ENCODE measurements around the gene JAZF1.

The JAZF1 gene

GRCh38 chr7:28165261-28165660 is 15.3 kb downstream of the JAZF1 start:
- no peak for DNase-seq

- DNase-seq, result no peak
Measured at GRCh38 chr7:28163949-28164348, 16.6 kb downstream of the JAZF1 start.

- no peak for DNase-seq
Measured at GRCh38 chr7:28161331-28161730, 19.3 kb downstream of the JAZF1 start.

GRCh38 chr7:28160551-28160991 is 20.0 kb downstream of the JAZF1 start:
- DNase-seq, result no peak

- no peak for DNase-seq
Measured at GRCh38 chr7:28157831-28158416, 22.7 kb downstream of the JAZF1 start.

- no peak for DNase-seq
Measured at GRCh38 chr7:28157076-28157745, 23.4 kb downstream of the JAZF1 start.

GRCh38 chr7:28156401-28156800 is 24.2 kb downstream of the JAZF1 start:
- DNase-seq, result no peak

GRCh38 chr7:28155964-28156363 is 24.6 kb downstream of the JAZF1 start:
- no peak for DNase-seq

GRCh38 chr7:28155019-28155660 is 25.5 kb downstream of the JAZF1 start:
- DNase-seq, result no peak

- DNase-seq, result no peak
Measured at GRCh38 chr7:28152594-28152993, 28.0 kb downstream of the JAZF1 start.

- DNase-seq, result no peak
Measured at GRCh38 chr7:28151965-28152364, 28.6 kb downstream of the JAZF1 start.

- no peak for DNase-seq
Measured at GRCh38 chr7:28149291-28150101, 31.1 kb downstream of the JAZF1 start.

GRCh38 chr7:28145931-28146330 is 34.7 kb downstream of the JAZF1 start:
- no peak for DNase-seq

GRCh38 chr7:28145090-28145626 is 35.4 kb downstream of the JAZF1 start:
- no peak for DNase-seq

GRCh38 chr7:28144266-28144665 is 36.3 kb downstream of the JAZF1 start:
- no peak for DNase-seq

- DNase-seq, result no peak
Measured at GRCh38 chr7:28142650-28143049, 37.9 kb downstream of the JAZF1 start.

GRCh38 chr7:28140979-28141378 is 39.6 kb downstream of the JAZF1 start:
- DNase-seq, result no peak

- no peak for DNase-seq
Measured at GRCh38 chr7:28138837-28139236, 41.8 kb downstream of the JAZF1 start.

GRCh38 chr7:28137463-28137862 is 43.1 kb downstream of the JAZF1 start:
- DNase-seq, result no peak

GRCh38 chr7:28136885-28137284 is 43.7 kb downstream of the JAZF1 start:
- no peak for DNase-seq

- DNase-seq, result no peak
Measured at GRCh38 chr7:28136420-28136819, 44.2 kb downstream of the JAZF1 start.

- no peak for DNase-seq
Measured at GRCh38 chr7:28135760-28136159, 44.8 kb downstream of the JAZF1 start.

- DNase-seq, result no peak
Measured at GRCh38 chr7:28135315-28135714, 45.3 kb downstream of the JAZF1 start.

All from GOT3 (cell line).